ENCODE data around the gene OR4D11. TPM values are rescaled to one million over a fixed set of nuclear protein-coding genes. Genes with fewer than 3 reads are reported as not detected.
"Not testable (repeated sequence)": the region's sequence is repeated elsewhere in the genome, so short reads cannot be mapped to it uniquely, and the experiment has no call there.

OR4D11 gene
- total RNA-seq, result not detected in 2 replicates

DNA sequence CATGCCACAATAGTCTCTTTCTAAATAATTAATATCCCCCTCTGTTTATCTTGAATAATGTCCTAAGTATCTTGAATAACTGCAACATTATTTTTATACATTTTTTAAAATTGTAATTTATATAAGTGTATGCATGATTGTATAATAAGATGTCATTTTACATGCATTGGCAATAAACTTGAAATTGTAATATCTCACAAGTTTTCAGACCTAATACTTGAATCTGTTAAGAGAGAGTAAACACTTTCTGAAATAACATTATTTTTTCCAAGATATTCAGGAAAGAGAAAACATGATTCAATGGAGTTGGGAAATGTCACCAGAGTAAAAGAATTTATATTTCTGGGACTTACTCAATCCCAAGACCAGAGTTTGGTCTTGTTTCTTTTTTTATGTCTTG lies at the start of gene OR4D11:
Gene OR4D11, plus strand, starts transcription at position 301 of the 400 bp plus-strand sequence. Its CDS starts 0 bp downstream, at position 301.
- Mint-ChIP-seq H3K4me3 (no peak within 1 kb of the TSS), H3K4me1 (ENCODE audit: low read depth) (no peaks in the 10 kb centered on the region), H3K36me3 (ENCODE audit: low read depth) (no peaks in the 10 kb centered on the region), H3K27me3 (ENCODE audit: insufficient read depth) (peaks cover 7% of the 10 kb centered on the region), H3K9me3 (no peaks in the 10 kb centered on the region), H3K27ac (no peak within 1 kb of the TSS)
- intact Hi-C loops (cut with micrococcal nuclease), result no loop called here
- no peak for DNase-seq (ENCODE audit: low spot score)

DNA sequence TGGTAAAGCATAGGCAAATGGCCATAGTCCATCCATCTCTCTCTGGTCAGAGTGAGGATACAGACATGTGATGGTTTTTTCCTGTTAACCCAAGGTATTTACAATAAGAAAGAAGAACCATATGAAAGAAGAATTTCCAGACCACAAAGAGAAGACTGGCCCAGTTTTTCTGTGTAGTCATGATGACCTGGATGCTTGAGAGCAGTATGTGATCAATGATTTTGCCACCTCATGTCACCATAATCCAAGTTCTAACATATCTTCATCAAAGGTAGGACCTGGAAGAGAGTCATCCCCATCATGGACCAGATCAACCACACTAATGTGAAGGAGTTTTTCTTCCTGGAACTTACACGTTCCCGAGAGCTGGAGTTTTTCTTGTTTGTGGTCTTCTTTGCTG lies 46.7 kb upstream of the OR4D11 start, which contains the start of gene OR4D6:
Gene OR4D6, plus strand, starts transcription at position 301 of the 400 bp plus-strand sequence. Its CDS starts 0 bp downstream, at position 301.
- H3K4me1 Mint-ChIP-seq (ENCODE audit: low read depth), result no peaks in the 10 kb centered on the region
- no peak within 1 kb of the TSS for H3K27ac Mint-ChIP-seq
- H3K9me3 Mint-ChIP-seq, result no peaks in the 10 kb centered on the region
- H3K4me3 Mint-ChIP-seq, result no peak within 1 kb of the TSS
- DNase-seq (ENCODE audit: low spot score), result no peak
- intact Hi-C loops (cut with micrococcal nuclease), result no loop called here
- H3K27me3 Mint-ChIP-seq (ENCODE audit: insufficient read depth), result peaks cover 4% of the 10 kb centered on the region
- H3K36me3 Mint-ChIP-seq (ENCODE audit: low read depth), result no peaks in the 10 kb centered on the region

DNA sequence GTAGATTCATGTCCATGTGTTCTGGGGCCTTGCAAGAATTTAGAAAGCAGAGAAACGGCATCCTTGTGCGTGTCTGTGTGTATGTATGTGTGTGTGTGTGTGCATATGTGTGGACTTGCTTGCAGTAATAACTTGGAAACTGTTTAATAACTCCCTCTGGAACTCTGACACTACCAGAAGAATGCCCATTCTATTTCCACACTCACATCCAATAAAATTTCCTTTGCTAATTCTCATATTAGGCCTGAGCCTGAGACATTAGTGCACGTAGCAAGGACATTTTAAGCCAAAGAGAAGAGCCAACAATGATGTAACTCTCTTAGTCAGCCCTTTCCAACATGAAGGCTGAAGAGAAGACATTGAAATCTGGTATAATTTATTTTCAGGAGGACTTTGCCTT lies 43.5 kb upstream of the OR4D11 start:
- no peaks in the 10 kb centered on the region for H3K36me3 Mint-ChIP-seq (ENCODE audit: low read depth)
- H3K27ac Mint-ChIP-seq, result no peak overlapping the region
- no peaks in the 10 kb centered on the region for H3K9me3 Mint-ChIP-seq
- DNase-seq (ENCODE audit: low spot score), result no peak
- H3K4me1 Mint-ChIP-seq (ENCODE audit: low read depth), result no peaks in the 10 kb centered on the region
- intact Hi-C loops (cut with micrococcal nuclease), result no loop called here
- no peak overlapping the region for H3K4me3 Mint-ChIP-seq
- peaks cover 6% of the 10 kb centered on the region for H3K27me3 Mint-ChIP-seq (ENCODE audit: insufficient read depth)

DNA sequence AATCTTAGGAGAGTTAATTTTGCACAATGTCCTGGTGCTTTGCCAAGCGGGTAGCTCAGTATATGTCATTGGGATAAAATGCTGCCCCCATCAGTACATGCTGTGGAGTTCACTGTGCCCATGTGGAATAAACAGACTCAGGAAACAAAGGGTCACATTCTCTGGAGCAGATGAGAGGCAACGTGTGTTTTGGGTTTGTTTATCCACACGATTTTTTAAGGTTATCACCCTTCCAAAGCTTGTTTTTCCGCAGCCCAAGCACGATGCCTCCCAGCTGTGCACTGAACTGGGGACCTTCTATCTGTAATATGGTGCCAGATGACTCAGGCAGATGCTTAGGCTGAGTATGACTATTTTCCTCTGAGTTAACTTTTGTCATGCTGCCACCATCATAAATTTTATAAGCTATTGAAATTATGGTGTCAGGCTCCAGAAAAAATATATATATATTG lies 40.2 kb upstream of the OR4D11 start:
- Mint-ChIP-seq H3K27ac (no peak overlapping the region), H3K27me3 (ENCODE audit: insufficient read depth) (peaks cover 8% of the 10 kb centered on the region), H3K4me3 (no peak overlapping the region), H3K9me3 (no peaks in the 10 kb centered on the region), H3K4me1 (ENCODE audit: low read depth) (no peaks in the 10 kb centered on the region), H3K36me3 (ENCODE audit: low read depth) (no peaks in the 10 kb centered on the region)
- DNase-seq (ENCODE audit: low spot score), result no peak
- intact Hi-C loops (cut with micrococcal nuclease), result no loop called here

DNA sequence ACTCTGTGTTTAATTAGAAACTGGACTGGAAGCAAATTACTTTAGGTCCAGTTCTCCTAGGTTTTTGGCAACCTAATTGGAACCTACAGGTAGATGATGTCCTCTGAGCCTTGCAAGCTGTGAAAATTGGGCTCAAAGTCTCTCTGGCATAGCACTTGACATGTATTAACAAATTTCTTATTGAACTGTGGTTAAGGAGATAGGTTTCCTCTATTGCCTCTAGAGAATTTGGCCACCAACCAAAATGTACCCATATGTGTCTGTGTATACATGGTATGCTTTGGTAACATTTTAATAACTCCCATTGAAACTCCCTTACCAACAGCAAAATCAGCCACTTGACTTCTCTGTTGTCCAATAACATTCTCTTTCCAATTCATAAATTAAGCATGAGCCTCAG lies 30.4 kb upstream of the OR4D11 start, which contains the start of gene OR4D10:
Gene OR4D10, plus strand, starts transcription at position 301 of the 400 bp plus-strand sequence. CDS start 4,115 bp downstream, outside the sequence.
- Mint-ChIP-seq H3K27me3 (ENCODE audit: insufficient read depth) (peaks cover 1% of the 10 kb centered on the region), H3K36me3 (ENCODE audit: low read depth) (no peaks in the 10 kb centered on the region), H3K27ac (no peak within 1 kb of the TSS), H3K9me3 (no peaks in the 10 kb centered on the region), H3K4me3 (no peak within 1 kb of the TSS), H3K4me1 (ENCODE audit: low read depth) (no peaks in the 10 kb centered on the region)
- intact Hi-C loops (cut with micrococcal nuclease), result no loop called here
- no peak for DNase-seq (ENCODE audit: low spot score)

DNA sequence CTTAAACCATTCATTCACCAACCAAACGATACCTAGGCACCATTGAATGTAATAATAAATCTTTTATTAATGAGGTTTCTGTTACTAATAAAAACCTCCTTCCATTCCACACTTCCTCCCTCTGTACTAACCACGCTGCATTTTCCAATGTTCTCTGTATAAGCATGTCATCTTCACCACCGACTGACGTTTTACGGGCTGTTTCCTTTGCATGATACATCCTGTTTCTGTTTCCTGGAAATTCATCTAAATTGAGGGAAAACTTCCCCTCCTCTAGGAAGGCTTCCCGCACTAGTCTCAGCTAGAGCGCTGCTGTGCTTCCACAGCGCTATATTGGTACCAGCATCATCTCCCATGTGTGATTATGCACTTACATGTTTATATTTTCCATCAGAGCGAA lies 28.2 kb upstream of the OR4D11 start:
- H3K27ac Mint-ChIP-seq, result no peak overlapping the region
- DNase-seq (ENCODE audit: low spot score), result no peak
- intact Hi-C loops (cut with micrococcal nuclease), result no loop called here
- H3K4me1 Mint-ChIP-seq (ENCODE audit: low read depth), result no peaks in the 10 kb centered on the region
- H3K27me3 Mint-ChIP-seq (ENCODE audit: insufficient read depth), result no peaks in the 10 kb centered on the region
- H3K9me3 Mint-ChIP-seq, result no peaks in the 10 kb centered on the region
- no peak overlapping the region for H3K4me3 Mint-ChIP-seq
- no peaks in the 10 kb centered on the region for H3K36me3 Mint-ChIP-seq (ENCODE audit: low read depth)

DNA sequence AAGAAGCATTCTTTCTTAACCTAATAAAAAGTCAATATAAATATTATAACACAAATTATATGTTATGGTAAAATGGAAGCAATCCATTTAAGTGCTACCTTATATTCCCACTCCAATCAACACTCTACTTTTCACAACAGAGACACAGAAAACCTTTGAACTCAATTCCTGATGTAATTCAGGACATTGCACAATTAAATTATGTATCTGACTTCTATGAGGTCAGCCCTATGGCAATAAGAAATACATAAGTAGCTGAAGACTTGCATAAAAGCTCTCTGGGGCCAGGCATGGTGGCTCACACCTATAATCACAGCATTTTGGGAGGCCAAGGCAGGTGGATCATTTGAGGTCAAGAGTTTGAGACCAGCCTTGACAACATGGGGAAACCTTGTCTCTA lies 23.5 kb upstream of the OR4D11 start:
- Mint-ChIP-seq H3K27ac (no peak overlapping the region), H3K4me3 (no peak overlapping the region), H3K4me1 (ENCODE audit: low read depth) (no peaks in the 10 kb centered on the region), H3K9me3 (no peaks in the 10 kb centered on the region), H3K27me3 (ENCODE audit: insufficient read depth) (no peaks in the 10 kb centered on the region), H3K36me3 (ENCODE audit: low read depth) (no peaks in the 10 kb centered on the region)
- no peak for DNase-seq (ENCODE audit: low spot score)
- intact Hi-C loops (cut with micrococcal nuclease), result no loop called here

DNA sequence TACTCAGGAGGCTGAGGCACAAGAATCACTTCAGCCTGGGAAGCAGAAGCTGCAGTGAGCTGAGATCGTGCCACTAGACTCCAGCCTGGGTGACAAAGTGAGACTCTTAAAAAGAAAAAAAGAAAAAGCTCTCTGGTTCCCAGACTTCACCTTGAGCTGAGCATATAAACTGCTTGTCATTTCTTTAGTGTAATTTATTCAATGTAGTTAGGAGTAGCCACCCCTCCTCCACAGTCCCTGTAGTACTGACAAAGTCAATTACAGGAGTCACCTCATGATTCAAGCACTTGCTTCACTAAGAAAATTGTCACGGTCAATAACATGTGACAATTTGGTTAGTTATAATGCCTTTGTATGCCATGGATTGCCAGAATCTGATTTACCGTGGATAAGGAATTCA lies 23.0 kb upstream of the OR4D11 start:
- no peaks in the 10 kb centered on the region for H3K4me1 Mint-ChIP-seq (ENCODE audit: low read depth)
- no peak overlapping the region for H3K4me3 Mint-ChIP-seq

DNA sequence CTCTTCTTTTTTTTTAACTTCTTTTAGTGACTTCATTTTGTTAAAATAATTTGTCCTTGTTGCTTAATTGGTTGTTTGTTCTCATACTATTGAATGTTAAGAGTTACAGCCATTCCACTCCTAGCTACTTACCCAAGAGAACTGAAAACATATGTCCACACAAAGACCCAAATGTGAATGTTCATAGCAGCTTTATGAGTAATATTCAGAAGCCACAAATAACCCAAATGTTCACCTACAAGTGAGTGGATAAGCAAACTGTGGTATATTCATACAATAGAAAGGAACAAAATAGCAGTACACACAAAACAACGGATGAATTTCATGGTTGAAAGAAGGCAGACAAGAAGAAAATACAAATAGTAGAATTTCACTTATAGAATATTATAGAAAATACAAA lies 1.4 kb upstream of the OR4D11 start:
- intact Hi-C loops (cut with micrococcal nuclease), result no loop called here
- Mint-ChIP-seq H3K27ac (no peak overlapping the region), H3K27me3 (ENCODE audit: insufficient read depth) (peaks cover 7% of the 10 kb centered on the region), H3K36me3 (ENCODE audit: low read depth) (no peaks in the 10 kb centered on the region), H3K4me1 (ENCODE audit: low read depth) (no peaks in the 10 kb centered on the region), H3K4me3 (no peak overlapping the region), H3K9me3 (no peaks in the 10 kb centered on the region)
- no peak for DNase-seq (ENCODE audit: low spot score)

More for the DNA sequence above, 23.0 kb upstream of the OR4D11 start:
- no peaks in the 10 kb centered on the region for H3K9me3 Mint-ChIP-seq
- no peak overlapping the region for H3K27ac Mint-ChIP-seq
- H3K27me3 Mint-ChIP-seq (ENCODE audit: insufficient read depth), result peaks cover under 1% of the 10 kb centered on the region
- DNase-seq (ENCODE audit: low spot score), result no peak
- intact Hi-C loops (cut with micrococcal nuclease), result no loop called here
- no peaks in the 10 kb centered on the region for H3K36me3 Mint-ChIP-seq (ENCODE audit: low read depth)

DNA sequence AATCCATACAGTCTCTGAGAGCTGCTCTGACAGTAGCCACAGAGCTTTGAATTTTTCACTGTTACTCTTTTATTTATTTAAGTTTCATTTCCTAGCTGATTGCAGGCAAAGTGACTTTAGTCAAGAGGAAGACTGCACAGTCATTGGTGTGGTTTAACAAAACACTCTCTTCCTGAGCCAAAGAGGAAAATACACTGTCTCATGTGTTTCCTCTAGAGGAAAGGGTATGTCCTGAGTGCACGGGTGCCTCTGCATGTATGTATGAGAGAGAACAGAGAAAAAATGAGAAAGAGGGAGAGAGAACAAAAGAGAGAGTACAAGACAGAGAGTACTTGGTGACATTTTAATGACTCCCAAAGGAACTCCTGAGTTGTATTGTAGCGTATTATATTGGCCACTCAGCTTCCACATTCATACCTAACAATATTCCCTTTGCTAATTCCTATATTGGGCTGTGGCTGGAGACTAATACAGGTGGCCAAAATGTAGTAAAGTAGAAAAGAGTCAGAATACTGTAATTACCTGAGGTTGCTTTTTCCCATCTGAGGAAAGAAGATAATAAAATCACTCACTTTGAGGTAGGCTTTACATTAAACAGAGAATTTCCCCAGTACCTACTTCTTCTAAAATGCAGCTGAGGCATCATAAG lies 7.7 kb downstream of the OR4D11 start, which contains the start of gene OR4D9:
Gene OR4D9, plus strand, starts transcription at position 599 of the 649 bp plus-strand sequence. CDS start 3,374 bp downstream, outside the sequence.
- peak within 1 kb of the TSS; percentile 72 for H3K27ac Mint-ChIP-seq
- peak; percentile 17 for DNase-seq (ENCODE audit: low spot score)
- intact Hi-C loops (cut with micrococcal nuclease), result no loop called here
- peaks cover 1% of the 10 kb centered on the region for H3K36me3 Mint-ChIP-seq (ENCODE audit: low read depth)
- peaks cover 6% of the 10 kb centered on the region for H3K9me3 Mint-ChIP-seq
- H3K4me3 Mint-ChIP-seq, result peak within 1 kb of the TSS; percentile 38
- no peaks in the 10 kb centered on the region for H3K27me3 Mint-ChIP-seq (ENCODE audit: insufficient read depth)
- H3K4me1 Mint-ChIP-seq (ENCODE audit: low read depth), result peaks cover 28% of the 10 kb centered on the region

DNA sequence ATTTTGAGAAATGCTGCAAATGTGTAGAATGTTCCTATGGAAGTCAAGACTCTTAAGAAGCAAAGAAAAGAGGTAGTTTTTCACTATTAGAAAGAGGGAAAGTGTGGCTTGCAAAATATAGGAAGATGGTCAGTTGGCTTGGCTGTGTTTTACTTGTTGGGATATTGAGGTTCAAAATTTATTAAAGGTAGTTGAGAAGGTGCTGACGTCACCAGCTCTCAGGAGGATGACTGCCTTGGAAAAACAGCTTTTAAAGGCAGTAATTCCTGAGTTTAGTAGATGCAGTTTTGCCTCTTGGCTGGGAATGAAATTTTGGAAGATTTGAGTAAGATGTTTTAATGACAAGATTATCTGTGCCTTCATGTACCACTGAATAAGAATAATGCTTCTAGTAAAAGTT lies 8.3 kb downstream of the OR4D11 start:
- Mint-ChIP-seq H3K9me3 (peaks cover 6% of the 10 kb centered on the region), H3K36me3 (ENCODE audit: low read depth) (peaks cover 1% of the 10 kb centered on the region), H3K27me3 (ENCODE audit: insufficient read depth) (no peaks in the 10 kb centered on the region), H3K4me3 (no peak overlapping the region), H3K4me1 (ENCODE audit: low read depth) (peaks cover 28% of the 10 kb centered on the region), H3K27ac (no peak overlapping the region)
- no peak for DNase-seq (ENCODE audit: low spot score)
- intact Hi-C loops (cut with micrococcal nuclease), result no loop called here

DNA sequence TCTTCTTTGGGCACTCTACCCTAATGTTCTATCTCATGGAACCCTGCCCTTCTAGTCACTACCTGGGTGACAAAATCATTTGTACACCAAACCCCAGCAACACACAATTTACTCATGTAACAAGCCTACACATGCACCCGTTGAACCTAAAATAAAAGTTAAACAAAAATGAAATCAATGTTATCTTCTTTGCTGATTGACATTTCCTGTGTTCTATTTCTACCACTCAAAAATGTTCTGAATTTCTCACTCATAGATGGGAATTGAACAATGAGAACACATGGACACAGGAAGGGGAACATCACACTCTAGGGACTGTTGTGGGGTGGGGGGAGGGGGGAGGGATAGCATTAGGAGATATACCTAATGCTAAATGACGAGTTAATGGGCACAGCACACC lies 16.8 kb downstream of the OR4D11 start:
- H3K4me1 Mint-ChIP-seq (ENCODE audit: low read depth); H3K27ac Mint-ChIP-seq; intact Hi-C loops (cut with micrococcal nuclease); H3K9me3 Mint-ChIP-seq; H3K4me3 Mint-ChIP-seq; DNase-seq (ENCODE audit: low spot score); H3K36me3 Mint-ChIP-seq (ENCODE audit: low read depth): not testable (repeated sequence)
- H3K27me3 Mint-ChIP-seq (ENCODE audit: insufficient read depth), result peaks cover 17% of the 10 kb centered on the region

DNA sequence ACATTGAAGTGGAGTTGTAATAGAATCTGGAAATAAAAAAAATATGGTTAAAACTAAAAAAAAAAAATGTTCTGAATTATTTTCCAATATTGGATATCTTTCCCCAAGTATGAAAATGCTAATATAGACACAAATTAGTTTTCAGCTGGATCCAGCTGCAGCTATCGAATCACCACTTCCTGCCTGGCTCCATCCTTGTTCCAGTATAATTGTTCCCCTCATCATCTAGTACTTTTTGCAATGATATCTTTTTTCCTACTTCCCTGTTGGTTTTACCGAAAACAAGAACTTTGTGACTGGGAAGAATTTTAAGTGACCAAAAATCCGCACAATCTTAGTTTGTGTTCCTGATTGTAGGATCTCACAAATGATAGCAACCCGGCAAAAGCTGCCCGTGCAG lies 17.4 kb downstream of the OR4D11 start:
- no peak overlapping the region for H3K27ac Mint-ChIP-seq
- no peaks in the 10 kb centered on the region for H3K36me3 Mint-ChIP-seq (ENCODE audit: low read depth)
- DNase-seq (ENCODE audit: low spot score), result no peak
- H3K9me3 Mint-ChIP-seq, result no peaks in the 10 kb centered on the region
- intact Hi-C loops (cut with micrococcal nuclease), result no loop called here
- H3K4me3 Mint-ChIP-seq, result no peak overlapping the region
- H3K4me1 Mint-ChIP-seq (ENCODE audit: low read depth), result no peaks in the 10 kb centered on the region
- H3K27me3 Mint-ChIP-seq (ENCODE audit: insufficient read depth), result peaks cover 19% of the 10 kb centered on the region

All from activated T-helper 1 cell treated with anti-CD3 and anti-CD28 coated beads, Interleukin-12 subunit alpha, Interleukin-12 subunit beta, Interleukin-2, Interleukin-4 antibody, amounts not matched to agents 30 ng/mL and 10 ng/mL and 1 ng/mL, durations not matched to agents 14 hours and 24 hours and 36 hours (primary cell).